ENCODE results near the gene ROPN1L.
A peak's percentile ranks its signal among the peaks of the same experiment; 100 is the strongest.
"Not testable (repeated sequence)": the region's sequence is repeated elsewhere in the genome, so short reads cannot be mapped to it uniquely, and the experiment has no call there.

ROPN1L gene

DNA sequence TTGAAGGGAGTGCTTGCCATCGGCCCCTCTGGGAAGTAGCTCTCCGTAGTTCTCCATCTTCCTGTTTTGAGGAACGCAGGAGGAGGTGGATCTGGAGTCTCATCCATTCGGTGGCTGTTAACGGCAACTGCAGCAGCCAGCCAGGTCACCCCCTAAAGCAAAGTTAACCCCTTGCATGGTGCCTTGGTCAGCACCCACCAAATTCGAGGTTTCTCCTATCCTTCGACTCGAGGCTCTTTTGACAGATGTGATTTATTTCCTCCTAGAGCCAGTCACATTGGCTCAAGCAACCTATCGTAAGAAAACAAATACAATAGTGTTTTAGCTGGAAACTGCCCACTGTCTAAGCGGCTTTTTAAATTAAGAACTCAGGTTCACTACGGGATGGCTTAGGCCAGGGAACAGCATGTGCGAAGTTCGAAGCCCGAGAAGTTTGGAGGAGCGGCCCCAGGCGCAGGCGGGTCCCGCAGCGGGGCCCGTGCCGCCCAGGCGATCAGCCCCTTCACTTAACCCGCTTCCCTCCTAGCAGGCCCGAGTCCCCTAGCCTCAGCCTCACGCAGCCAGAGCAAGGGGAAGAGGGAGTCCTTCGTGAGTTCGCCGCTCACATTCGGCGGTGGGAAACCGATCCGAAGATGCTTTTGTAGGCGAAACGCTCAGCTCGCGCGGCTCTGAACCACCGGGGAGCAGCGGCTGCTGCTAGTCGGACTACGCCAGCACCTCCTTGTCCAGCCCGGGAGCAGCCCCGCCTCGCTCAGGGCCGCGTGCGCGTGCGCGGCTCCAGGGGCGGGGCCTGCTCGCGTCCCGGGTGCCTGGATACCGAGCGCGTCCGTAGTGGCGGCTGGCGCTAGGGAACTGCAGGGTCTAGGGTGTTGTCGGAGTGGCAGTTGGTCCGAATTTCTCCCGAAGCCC, at the start of gene ROPN1L:
TSS of gene ROPN1L (plus strand) at position 797 of the 909 bp plus-strand sequence. CDS start 289 bp downstream, outside the sequence.
- H3K4me3 ChIP-seq (ENCODE audit: low read depth, low read length), result peak within 1 kb of the TSS; percentile 67

DNA sequence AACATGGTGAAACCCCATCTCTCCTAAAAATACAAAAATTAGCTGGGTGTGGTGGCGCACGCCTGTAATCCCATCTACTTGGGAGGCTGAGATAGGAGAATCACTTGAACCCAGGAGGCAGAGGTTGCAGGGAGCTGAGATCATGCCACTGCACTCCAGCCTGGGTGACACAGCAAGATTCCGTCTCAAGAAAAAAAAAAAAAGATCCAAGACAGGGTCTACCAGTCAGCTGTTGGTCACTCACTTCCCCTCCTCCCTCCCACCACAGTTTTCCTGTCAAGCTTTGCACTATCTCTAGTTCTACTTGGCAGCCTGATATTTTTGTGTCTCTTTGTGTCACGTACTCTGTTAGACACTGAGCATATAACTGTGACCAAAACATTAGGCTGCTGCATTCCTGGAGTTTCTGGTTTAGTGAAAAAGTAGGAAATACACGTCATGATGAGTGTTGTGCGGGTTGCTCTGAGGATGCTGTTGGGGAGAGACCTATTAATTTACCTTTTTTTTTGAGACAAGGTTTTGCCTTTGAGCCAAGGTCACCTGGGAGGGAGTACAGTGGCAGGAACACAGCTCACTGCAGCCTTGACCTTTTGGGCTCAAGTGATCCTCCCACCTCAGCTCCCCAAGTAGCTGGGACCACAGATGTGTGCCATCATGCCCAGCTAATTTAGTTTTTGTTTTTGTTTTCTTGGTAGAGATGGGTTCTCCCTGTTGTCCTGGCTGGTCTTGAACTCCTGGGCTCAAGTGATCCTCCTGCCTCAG, 48.9 kb upstream of the ROPN1L start:
- H3K4me3 ChIP-seq (ENCODE audit: low read depth, low read length), result not testable (repeated sequence)

DNA sequence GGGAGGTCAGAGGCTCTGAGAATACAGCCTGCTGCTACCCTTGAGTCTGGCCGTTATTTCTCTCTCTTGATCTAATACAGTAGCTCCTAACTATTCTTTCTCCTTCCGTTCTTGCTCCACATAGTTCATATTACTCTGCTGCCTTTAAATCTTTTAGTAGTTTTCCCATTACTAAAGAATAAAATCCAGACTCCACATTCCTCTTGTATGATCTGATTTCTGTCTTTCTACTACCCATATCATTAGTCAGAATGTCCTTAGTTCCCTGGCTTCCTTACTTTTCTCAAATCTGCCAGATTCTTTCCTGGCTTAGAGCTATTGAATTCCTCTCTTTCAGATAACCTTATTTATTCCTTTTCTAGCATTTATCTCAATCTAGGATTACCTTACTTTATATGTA, 48.2 kb upstream of the ROPN1L start:
- no peak overlapping the region for H3K4me3 ChIP-seq (ENCODE audit: low read depth, low read length)

DNA sequence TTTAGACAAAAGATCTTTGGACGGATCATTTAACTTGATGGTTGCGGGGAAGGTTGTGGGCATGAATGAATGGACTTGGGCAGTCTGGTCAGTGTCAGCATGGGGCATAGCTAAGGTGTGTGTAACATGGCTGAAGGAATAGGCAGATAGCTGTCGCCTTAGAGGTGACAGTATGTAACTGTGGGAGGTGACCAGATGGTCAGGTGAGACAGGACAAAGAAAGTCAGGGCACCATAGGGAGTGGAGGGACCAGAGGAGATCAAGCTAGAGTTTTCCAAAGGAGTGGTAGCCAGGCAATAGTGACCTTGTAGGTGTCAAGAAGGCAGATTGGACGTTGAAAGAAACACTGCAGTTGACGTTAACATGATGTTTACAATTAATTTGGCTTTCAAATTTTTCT, 45.1 kb upstream of the ROPN1L start:
- H3K4me3 ChIP-seq (ENCODE audit: low read depth, low read length), result no peak overlapping the region

DNA sequence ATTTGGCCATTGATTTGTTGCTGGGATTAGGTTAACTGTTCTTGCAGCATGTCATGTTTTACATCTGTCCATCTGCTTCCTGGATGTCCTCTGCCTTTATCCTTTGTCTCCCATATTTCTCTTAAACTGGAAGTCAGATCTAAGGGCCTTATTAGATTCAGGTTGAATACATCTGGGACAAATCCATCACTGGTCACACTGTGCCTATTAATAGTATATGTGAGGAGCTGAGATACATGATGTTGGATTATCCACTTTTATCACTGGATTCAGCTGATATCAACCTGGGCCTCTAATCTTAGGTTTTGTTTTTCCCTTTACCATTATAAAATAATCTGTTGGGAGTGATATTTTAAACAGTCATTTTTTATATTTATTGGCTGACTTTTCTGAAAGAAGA, 41.8 kb upstream of the ROPN1L start:
- H3K4me3 ChIP-seq (ENCODE audit: low read depth, low read length), result no peak overlapping the region

DNA sequence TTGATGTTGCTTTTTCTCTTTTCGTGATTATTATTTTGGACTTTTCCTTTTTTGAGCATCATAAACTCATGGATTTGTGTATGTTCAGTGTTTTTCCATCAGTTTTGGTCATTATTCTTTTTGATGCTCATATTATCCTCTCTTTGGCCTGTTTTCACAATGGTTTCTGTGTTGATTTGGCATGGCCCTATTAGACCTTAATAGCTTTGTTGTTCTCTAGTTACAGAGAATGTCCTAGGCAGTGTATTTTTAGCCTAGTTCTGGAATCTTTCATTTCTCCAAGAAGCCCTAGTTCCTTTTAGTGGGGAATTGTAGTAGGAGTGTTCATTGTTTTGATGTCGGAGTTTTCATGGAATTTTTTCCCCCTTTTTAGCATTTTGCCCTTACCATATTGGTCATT, 41.3 kb upstream of the ROPN1L start:
- no peak overlapping the region for H3K4me3 ChIP-seq (ENCODE audit: low read depth, low read length)

DNA sequence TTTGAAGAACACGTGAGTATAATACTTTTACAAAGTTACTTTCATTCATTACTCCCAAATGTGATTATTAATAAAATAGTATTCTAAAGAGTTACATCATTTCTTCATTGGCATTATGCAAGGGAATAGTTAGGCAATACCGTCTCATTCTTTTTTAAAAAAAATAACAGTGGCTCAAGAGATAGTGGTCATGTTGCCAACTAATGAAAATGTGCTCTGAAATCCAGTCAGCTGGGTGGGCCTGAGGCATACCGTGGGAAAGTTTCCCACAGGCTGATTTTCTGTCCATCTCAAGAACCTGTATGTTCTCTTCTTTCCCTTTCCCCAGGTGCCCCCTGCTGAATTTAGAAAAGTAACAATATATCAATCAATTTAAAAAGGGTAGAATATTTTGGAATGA, 40.8 kb upstream of the ROPN1L start:
- H3K4me3 ChIP-seq (ENCODE audit: low read depth, low read length), result no peak overlapping the region

DNA sequence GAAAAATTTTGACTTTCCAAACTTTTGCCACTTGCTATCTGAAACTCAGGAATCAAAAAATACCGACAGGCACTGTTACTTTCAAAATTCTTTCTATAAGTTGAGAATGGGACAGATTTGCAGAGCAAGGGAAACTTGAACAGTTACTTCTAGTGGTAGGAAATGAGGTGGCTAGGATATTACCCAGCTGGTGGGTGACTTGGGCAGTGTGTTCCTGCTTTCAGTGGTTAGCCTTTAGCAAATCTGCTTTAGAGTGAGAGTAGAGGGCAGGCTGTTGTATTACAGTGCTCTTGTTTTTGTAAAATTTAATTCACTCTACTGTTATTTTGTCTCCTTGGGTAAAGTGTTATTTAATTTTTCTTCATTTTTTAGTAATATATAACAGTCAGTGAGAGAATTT, 40.2 kb upstream of the ROPN1L start:
- H3K4me3 ChIP-seq (ENCODE audit: low read depth, low read length), result no peak overlapping the region

DNA sequence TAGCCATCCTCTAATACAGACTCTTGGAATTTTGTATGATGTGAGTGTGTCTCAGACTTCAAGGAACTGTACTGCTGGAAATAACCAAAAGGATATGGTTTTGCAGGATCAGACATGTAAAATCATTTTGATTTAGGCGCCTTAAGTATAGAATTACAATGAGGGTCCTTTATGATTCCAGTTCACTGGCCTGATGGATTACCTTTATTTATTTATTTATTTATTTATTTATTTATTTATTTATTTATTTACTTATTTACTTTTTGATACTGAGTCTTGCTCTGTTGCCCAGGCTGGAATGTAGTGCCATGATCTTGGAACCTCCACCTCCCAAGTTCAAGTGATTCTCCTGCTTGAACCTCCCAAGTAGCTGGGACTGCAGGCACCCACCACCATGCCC, 37.9 kb upstream of the ROPN1L start:
- H3K4me3 ChIP-seq (ENCODE audit: low read depth, low read length), result no peak overlapping the region

DNA sequence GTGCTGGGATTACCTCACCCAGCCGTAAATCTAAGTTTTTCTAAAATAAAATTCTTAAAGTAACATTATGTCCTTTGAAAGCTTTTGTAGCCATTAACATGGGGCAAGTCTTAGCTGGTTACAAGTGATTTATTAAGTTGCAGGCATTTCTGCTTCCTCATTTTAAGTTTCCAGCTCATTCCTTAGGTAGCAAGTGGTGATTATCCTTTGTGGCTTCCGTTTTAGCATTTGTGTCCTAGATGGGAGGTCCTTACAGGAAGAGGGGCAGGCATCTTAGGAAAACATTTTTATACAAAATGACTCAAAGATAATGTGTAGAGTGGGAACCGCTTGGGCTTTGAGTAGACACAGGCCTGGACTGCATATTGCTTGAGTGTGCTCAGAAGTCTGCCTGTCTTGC, 35.0 kb upstream of the ROPN1L start:
- no peak overlapping the region for H3K4me3 ChIP-seq (ENCODE audit: low read depth, low read length)

DNA sequence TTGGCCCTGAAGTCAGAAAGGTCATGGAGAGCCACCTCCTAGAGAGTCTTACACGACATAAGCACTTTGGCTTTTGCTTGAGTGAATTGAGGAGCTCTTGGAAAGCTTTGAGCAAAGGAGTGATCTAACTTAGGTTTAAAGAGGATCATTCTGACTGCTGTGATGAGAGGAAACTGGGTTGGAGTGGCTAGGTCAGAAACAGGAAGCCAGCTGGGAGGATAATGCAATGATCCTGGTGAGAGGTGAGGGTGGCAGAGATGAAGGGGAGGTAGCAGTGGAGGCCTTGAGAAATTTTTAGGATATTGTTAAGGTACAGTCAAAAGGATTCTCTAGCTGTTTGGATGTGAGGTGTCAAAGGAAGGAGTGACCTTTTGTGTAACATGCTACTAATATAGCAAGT, 32.2 kb upstream of the ROPN1L start:
- no peak overlapping the region for H3K4me3 ChIP-seq (ENCODE audit: low read depth, low read length)

DNA sequence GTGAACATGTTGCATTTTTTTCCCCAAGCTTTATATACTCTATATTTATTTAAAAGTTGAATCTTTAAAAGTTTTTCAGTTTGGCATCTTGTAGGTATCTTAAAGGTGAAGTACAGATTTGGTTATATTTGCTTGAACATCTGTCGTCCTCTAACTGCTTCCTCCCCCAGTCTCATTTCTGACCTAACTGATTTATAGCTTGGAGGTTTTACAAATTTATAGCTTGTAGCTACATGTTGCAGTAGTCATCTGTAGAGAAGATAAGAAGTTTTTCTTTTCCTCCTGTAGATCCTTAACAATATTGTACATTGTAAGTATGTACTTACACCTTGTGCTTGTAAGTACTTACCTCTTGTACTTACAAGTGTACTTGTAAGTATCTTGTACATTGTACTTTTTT, 31.0 kb upstream of the ROPN1L start:
- no peak overlapping the region for H3K4me3 ChIP-seq (ENCODE audit: low read depth, low read length)

DNA sequence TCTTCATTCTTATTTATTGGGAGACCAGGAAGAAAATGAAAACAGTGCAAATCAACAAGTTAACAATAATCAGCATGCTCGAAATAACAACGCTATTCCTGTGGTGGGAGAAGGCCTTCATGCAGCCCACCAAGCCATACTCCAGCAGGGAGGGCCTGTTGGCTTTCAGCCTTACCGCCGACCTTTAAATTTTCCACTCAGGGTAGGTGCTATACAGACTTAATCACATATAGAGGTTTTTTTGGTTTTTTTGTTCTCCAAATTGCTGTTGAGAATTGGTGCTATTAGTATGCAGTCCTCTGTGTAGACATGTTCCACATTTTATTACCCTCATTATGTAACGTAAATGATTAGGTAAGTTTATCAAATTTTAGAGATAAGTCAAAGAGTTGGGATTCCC, 30.3 kb upstream of the ROPN1L start:
- H3K4me3 ChIP-seq (ENCODE audit: low read depth, low read length), result no peak overlapping the region

DNA sequence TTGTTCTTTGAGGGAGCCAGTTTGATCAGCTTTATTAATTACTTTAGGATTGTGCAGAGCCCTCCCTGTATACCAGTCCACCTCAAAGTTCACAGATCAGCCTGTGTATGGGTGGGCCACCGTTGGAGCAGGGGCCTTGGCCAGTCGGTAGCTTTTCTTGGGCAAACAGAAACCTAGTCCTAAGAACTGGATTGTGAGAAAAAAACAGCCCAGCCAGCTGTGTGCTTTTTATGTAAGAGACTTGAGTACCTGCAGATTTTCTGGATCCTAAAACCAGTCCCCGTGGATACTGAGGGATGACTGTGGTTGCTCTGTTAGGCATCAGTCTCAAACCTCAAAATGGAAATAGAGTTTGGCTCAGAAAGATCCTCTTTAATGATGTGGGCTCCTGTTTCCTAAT, 24.8 kb upstream of the ROPN1L start:
- H3K4me3 ChIP-seq (ENCODE audit: low read depth, low read length), result no peak overlapping the region

DNA sequence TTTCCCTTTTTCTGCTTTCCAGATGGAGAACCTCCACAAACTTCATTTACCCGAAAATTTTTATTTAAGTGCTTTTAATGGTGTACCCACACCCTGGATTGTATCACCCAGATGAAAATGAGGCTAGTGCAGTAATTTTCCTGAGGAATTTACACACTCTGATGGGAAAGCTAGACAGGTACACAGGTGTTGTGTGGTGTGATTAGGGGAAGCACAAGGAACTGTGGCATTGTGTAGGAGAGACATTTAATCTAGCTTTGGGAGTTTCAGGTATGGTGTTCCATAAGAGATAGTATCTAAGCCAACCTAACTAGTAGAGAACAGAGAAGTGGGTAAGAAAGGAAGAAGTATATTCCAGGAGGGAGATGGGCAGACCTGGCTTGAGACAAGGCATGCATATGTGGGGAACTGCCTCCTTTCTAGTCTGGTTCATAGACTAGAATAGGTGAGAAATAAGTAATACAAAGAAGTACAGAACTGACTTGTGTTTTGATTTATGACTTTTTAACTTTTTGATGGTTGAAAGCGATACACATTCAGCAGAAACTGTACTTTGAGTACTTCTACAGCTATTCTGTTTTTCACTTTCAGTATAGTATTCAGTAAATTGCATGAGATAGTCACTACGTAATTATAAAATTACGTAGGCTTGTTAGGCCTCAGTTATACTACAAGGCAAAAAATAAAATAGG, 22.9 kb upstream of the ROPN1L start:
- H3K4me3 ChIP-seq (ENCODE audit: low read depth, low read length), result no peak overlapping the region

DNA sequence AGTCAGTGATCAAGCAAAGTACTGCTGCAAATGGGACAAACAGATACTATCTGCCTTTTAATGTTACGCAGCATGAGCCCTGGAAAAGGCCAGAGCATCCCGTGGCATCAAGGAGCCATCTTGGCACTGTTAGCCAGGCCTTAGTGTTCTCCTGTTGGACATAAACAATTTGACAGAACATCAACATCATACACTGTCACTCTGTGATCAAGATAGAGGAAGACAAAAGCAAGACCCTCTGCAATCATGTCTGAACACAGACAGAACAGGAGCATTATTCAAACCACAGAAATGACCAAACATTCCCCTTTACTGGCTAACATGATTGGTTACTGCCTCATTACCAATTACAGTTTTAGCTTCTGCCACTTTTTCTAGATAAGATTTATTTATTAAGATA, 21.2 kb upstream of the ROPN1L start:
- no peak overlapping the region for H3K4me3 ChIP-seq (ENCODE audit: low read depth, low read length)

DNA sequence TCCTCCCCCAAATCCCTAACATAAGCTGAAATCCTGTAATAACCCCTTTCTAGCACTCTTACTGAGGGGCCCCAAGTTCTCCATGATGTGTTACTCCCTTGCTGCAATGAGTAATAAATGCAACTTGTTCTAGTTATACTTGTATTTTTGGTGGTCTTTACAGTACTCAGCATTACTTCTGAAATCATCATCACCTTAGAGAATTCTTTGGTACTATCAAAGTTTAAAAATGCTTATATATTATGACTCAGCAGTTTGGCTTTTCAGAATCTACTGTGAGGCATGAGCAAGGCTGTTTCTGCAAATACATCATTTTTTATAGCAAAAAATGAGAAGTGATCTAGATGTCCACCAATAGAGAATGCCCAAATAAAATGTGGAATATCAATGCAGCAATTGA, 20.7 kb upstream of the ROPN1L start:
- no peak overlapping the region for H3K4me3 ChIP-seq (ENCODE audit: low read depth, low read length)

DNA sequence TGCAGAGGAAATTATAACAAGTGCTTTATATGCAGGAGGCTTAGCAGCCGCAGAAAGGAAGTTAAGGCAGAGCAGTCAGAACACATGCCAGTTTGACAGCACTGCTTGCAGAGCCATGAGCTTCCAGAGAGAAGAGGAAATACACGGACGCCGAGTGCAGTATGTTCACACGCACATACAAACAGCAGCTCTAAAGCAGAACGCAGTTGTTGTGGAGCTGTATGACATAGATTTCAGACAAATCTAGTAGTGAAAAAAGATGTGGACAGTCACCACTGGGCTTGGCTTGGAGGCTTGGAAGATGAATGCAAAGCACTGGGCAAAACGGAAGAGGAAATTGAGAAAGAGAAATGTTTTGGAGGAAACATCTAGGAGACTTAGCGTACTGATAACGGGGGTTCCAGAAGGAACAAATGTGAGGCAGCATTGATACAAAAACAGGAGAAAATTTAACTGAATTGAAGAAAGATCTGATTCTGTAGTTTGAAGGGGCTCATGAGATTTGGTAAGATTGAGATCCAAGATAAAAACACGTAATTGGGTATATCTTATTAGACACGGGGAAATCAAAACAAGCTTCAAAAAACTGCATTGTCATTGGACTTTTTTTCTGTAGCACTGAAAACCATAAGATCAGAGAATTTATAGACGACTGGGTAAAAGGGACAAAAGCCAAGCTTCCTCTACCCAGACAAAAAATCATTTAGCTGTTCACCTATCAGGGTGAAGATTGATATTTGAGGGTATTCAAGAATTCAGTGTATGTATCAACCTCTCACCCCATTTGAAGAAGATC, 19.6 kb upstream of the ROPN1L start:
- no peak overlapping the region for H3K4me3 ChIP-seq (ENCODE audit: low read depth, low read length)

DNA sequence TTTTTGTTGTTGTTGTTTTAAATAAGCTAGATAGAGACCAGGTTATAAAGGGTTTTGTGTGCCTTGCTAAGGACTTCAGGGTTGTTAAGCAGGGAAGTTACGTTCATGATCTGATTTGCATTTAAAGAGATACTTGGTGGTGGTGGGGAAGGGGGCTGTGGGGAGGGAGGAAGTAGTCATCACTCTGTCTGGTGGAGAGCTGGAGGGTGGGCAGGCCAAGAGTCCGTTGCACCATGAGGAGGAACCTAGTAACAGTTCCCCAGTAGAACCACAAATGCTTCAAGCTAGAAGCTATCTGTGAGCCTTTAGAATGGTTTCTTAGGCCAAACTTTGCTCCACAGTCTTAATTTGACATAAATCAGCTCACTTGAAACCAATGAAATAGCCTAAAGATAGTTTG, 18.7 kb upstream of the ROPN1L start:
- H3K4me3 ChIP-seq (ENCODE audit: low read depth, low read length), result no peak overlapping the region

DNA sequence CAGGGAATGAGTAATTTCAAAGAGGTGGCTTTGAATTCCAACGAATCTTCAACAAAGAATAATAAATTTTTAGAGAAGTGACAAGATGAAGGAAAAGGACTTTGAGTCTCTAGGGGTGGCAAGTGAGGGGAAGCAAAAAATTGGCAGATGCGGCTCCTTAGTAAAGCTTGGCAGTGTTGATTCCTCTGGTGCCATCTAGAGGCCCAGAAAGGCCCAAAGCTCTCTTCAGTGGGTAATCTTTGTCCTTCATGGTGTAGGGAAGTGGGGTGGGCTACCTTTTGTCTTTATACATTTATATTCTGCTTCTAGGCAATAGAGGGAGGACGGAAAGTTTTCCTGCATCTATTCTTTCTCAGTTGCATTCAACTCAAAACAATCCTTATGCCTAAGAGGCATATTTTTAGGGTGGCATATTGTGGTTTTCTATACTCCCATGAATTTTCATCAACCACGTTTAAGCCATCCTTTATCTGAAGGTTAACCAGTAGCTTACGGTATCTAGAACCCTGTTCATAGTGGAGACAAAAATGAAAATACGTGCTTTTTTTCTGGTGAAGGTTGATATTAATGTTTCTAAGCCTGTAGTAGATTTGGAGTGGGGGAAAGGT, 17.5 kb upstream of the ROPN1L start:
- no peak overlapping the region for H3K4me3 ChIP-seq (ENCODE audit: low read depth, low read length)

All from iPS-11a (cell line).